ENCODE measurements around the gene PLVAP. TPM values are rescaled to one million over a fixed set of nuclear protein-coding genes. Genes with fewer than 3 reads are reported as not detected.
A peak's percentile ranks its signal among the peaks of the same experiment; 100 is the strongest.

PLVAP gene
- total RNA-seq, 1 experiment from 2014 or later = not detected

DNA sequence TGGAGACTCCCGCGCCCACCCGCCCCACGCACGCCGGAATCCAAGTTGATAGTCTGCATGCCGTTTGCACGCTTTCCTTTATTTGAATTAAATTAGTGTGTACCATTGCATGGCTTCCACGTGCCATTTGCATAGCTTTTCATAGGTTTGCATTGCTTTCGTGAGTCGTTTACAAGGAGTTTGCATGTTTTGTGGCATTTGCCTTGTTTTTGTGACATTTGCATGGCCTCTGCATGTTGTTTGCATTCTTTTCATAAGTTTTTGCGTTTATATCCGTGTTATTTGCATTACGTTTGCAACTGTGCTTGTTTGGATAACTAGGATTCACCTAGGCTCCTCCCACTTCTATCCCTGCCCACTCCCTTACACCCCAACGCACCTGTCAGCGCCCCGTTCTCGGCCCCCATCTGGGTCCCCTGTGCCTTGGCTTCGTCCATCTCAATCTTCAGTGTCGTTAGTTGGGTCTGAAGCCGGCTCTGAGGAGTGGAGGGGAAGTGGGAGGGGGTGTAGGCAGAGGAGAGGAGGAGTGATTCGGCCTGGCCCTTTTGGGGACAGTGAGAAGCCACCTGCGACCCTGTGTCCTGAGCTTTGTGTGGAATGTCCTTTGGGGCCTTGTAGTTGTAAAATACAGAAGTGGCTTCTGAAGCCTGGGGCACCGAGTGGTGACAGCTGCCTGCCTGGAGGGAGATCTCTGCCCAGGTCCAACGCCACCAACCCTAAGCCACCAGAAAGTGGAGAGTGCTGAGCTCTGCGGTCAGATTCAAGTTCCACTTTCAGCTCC is 14.4 kb upstream of the PLVAP start:
- H3K36me3 Mint-ChIP-seq = peaks cover 3% of the 10 kb centered on the region; the same call in 1 of the 2 replicates
- ATAC-seq (peak; percentile 11), DNase-seq (ENCODE audit: low spot score) (peak; percentile 28)
- H3K27ac Mint-ChIP-seq = peak overlapping the region; percentile 19; the same call in 1 of the 2 replicates
- H3K9me3 Mint-ChIP-seq = peaks cover 9% of the 10 kb centered on the region
- TF ChIP-seq CREM (CRISPR knock-in tag; IDR thresholded peaks at IDR 0.05) (no peak), ZNF121 (CRISPR knock-in tag; IDR thresholded peaks at IDR 0.05) (no peak), GABPB1 (CRISPR knock-in tag; IDR thresholded peaks at IDR 0.05) (no peak), ZNF512 (CRISPR knock-in tag; IDR thresholded peaks at IDR 0.05; ENCODE audit: borderline replicate concordance) (no peak), PRRX2 (CRISPR knock-in tag; IDR thresholded peaks at IDR 0.05) (no peak), ARID4B (CRISPR knock-in tag; IDR thresholded peaks at IDR 0.05; ENCODE audit: borderline replicate concordance) (no peak), JUN (CRISPR knock-in tag; IDR thresholded peaks at IDR 0.05) (no peak)
- ChIA-PET CTCF (interaction anchor here (0.5 to 4.2 kb wide), 24 partner anchors 12 to 1350 kb away, joined by 3 to 17 read pairs (median 4); partner anchors contain the start of genes DDA1, MVB12A, RPL18A and SLC27A1), POLR2A (interaction anchor here (0.8 to 1.0 kb wide), 2 partner anchors 12 to 120 kb away, joined by 3 read pairs; partner anchors contain the start of gene PGLS)
- H3K4me1 Mint-ChIP-seq = peaks cover 13% of the 10 kb centered on the region
- H3K4me3 Mint-ChIP-seq = peak overlapping the region; percentile 73
- peaks cover 25% of the 10 kb centered on the region for H3K27me3 Mint-ChIP-seq (ENCODE audit: low read depth)

DNA sequence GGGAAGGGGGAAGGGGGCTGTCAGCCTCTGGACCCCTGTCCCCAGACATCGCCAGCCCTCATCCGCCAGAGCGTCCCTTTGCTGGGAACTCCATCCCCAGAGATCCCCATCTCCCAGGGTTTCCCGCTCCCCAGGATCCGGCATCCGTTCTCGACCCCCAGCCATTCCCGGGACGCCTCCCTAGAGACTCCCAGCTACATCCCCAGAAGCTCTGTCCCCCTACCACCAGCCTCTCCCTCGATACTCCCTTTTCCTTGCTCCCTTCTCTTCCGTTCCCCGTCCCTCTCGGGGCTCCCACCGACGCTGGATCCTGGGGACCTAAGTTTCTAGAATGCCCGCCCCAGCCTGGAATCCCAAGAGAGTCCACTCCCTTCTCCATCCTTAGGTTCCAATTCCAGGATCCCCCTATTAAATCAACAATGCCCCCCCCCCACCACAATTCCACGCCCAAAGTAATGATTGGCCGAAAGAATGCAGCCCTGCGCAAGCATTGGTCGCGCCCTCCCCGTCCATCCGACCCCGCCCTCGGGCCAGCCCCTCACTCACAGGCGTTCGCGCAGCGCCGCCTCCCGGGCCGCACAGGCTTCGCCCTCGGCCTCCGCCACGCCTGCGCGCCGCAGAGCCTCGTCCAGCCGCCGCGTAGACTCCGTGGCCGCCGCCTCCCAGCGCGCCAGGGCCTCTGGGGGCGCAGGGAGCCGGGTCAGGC is 13.7 kb upstream of the PLVAP start:
- POLR2A ChIA-PET = interaction anchor here (0.7 to 0.8 kb wide), 2 partner anchors 13 to 335 kb away, joined by 3 read pairs; no protein-coding TSS in a partner anchor
- TF ChIP-seq ZNF425 (CRISPR knock-in tag; conservative IDR thresholded peaks at IDR 0.05) (no peak), FOXP1 (CRISPR knock-in tag; IDR thresholded peaks at IDR 0.05; ENCODE audit: borderline replicate concordance) (peak; percentile 74; the same call in 1 of the 2 replicates), NFYB (CRISPR knock-in tag; conservative IDR thresholded peaks at IDR 0.05; ENCODE audit: low read depth) (peak; percentile 83), FOXK1 (CRISPR knock-in tag; IDR thresholded peaks at IDR 0.05) (peak; percentile 60), ETV6 (CRISPR knock-in tag; IDR thresholded peaks at IDR 0.05) (0 out of 2 replicates have a peak, but pooled peaks have one; percentile 48), MYBL2 (CRISPR knock-in tag; IDR thresholded peaks at IDR 0.05) (peak; percentile 67; the same call in 1 of the 2 replicates), SMAD4 (CRISPR knock-in tag; IDR thresholded peaks at IDR 0.05) (no peak), ZNF121 (CRISPR knock-in tag; IDR thresholded peaks at IDR 0.05) (no peak), ZBTB43 (CRISPR knock-in tag; IDR thresholded peaks at IDR 0.05) (0 out of 2 replicates have a peak, but pooled peaks have one; percentile 47), EMX1 (CRISPR knock-in tag; IDR thresholded peaks at IDR 0.05) (0 out of 2 replicates have a peak, but pooled peaks have one; percentile 43)
- TF ChIP-seq, protein P1, sequence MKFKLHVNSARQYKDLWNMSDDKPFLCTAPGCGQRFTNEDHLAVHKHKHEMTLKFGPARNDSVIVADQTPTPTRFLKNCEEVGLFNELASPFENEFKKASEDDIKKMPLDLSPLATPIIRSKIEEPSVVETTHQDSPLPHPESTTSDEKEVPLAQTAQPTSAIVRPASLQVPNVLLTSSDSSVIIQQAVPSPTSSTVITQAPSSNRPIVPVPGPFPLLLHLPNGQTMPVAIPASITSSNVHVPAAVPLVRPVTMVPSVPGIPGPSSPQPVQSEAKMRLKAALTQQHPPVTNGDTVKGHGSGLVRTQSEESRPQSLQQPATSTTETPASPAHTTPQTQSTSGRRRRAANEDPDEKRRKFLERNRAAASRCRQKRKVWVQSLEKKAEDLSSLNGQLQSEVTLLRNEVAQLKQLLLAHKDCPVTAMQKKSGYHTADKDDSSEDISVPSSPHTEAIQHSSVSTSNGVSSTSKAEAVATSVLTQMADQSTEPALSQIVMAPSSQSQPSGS (CRISPR knock-in tag; IDR thresholded peaks at IDR 0.05; ENCODE audit: borderline replicate concordance, low read depth) = no peak
- TF ChIP-seq, protein P2, sequence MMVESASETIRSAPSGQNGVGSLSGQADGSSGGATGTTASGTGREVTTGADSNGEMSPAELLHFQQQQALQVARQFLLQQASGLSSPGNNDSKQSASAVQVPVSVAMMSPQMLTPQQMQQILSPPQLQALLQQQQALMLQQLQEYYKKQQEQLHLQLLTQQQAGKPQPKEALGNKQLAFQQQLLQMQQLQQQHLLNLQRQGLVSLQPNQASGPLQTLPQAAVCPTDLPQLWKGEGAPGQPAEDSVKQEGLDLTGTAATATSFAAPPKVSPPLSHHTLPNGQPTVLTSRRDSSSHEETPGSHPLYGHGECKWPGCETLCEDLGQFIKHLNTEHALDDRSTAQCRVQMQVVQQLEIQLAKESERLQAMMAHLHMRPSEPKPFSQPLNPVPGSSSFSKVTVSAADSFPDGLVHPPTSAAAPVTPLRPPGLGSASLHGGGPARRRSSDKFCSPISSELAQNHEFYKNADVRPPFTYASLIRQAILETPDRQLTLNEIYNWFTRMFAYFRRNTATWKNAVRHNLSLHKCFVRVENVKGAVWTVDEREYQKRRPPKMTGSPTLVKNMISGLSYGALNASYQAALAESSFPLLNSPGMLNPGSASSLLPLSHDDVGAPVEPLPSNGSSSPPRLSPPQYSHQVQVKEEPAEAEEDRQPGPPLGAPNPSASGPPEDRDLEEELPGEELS (CRISPR knock-in tag; IDR thresholded peaks at IDR 0.05) = peak; percentile 80

More for the DNA sequence above, 13.7 kb upstream of the PLVAP start:
- H3K4me1 Mint-ChIP-seq = peaks cover 13% of the 10 kb centered on the region
- peaks cover 25% of the 10 kb centered on the region for H3K27me3 Mint-ChIP-seq (ENCODE audit: low read depth)
- DNase-seq (ENCODE audit: low spot score) (peak; percentile 98), ATAC-seq (peak; percentile 93)
- H3K4me3 Mint-ChIP-seq = peak overlapping the region; percentile 98
- peaks cover 3% of the 10 kb centered on the region; the same call in 1 of the 2 replicates for H3K36me3 Mint-ChIP-seq
- H3K9me3 Mint-ChIP-seq = peaks cover 9% of the 10 kb centered on the region
- CTCF ChIA-PET = interaction anchor here (0.6 to 4.2 kb wide), 27 partner anchors 10 to 1349 kb away, joined by 3 to 17 read pairs (median 4); partner anchors contain the start of genes BST2, DDA1, MRPL34 and MVB12A
- peak overlapping the region; percentile 95 for H3K27ac Mint-ChIP-seq
